ENCODE measurements around the gene SEC14L5. TPM values are rescaled to one million over a fixed set of nuclear protein-coding genes. Genes with fewer than 3 reads are reported as not detected.

SEC14L5 gene
- 1 to 10 TPM in 3 of 12 donors, under 1 TPM in 8, not detected in 1; 0.35 to 1.5 (median 0.75) TPM for polyA plus RNA-seq (ENCODE audit: insufficient read length in 12 of 12)
- long read RNA-seq, donor 1 = 0 reads
- long read RNA-seq, donor 2 = 0 reads
- long read RNA-seq, donor 3 = 0 reads
- long read RNA-seq, donor 4 = 0 reads
- long read RNA-seq, donor 5 = 0 reads
- long read RNA-seq, donor 6 = 0 reads
- long read RNA-seq, donor 7 = 0 reads
- long read RNA-seq, donor 8 = 0 reads
- long read RNA-seq, donor 9 = 0 reads
- long read RNA-seq, donor 10 = 0 reads
- long read RNA-seq, donor 11 = 0 reads

DNA sequence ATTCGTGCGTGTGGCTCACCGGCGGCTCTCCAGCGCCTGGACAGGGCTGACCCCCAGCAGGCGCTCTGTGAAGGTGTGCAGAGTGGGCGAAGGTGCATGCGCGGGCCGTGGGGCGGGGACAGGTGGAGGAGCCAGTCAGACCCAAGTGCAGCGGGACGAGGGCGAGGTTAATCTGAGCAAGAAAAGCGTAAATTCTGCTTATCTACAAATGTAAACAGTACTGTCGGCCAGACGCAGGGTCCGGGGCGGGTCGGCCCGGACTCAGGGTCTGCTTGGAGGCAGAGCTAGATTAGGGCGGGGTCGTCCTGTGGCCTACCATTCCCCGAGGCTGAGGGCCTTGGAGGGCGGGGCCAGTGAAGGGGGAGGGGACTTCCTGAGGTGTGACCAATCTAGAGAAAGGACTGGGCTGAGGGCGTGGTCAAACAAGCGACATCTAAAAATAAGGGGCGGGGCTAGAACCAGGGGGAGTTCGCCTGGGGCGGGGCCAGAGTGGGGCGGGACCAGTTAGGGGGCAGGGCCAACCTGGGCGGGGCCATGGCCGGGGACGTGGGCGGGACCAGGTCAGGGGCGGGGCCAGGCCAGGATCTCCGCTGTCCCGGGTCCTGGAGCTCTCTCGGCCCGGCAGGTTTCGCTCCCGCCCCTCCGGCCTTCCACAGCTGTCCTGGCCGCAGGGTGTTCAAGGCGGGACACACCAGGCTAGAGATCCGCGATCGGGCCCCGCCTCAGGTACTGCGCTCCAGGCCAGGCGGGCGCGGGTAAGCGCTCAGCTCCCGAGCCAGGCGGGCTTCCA, at the start of gene SEC14L5:
TSS of gene SEC14L5 (plus strand) at position 611 of the 790 bp plus-strand sequence. CDS start 994 bp downstream, outside the sequence.
- DNase-seq = peak; percentile 88

DNA sequence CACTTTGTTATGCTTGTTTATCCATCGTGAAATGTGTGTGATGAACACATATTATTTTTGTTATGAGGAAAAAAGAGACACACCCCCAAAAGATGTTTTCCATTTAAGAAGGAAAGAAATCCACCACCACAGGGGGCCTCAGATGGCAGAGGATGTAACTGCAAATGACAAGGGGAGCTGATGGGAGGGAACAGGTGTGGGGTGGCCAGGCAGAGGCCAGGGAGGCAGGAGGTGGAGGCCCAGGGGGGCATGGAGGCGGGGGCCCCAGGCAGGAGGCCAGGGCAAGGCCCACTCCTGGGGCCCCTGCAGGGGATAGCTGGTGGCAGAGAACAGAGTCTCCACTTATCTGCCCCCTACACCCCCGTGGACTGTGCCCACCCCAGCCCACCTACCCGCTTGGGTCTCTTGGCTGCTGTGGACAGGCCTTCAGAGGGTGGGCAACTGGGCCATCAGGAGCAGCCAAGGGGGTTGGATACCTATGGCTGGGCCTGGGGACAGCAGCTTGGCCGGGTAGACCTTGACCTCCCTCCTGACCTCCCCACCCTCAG, 49.2 kb upstream of the SEC14L5 start:
- DNase-seq = no peak

DNA sequence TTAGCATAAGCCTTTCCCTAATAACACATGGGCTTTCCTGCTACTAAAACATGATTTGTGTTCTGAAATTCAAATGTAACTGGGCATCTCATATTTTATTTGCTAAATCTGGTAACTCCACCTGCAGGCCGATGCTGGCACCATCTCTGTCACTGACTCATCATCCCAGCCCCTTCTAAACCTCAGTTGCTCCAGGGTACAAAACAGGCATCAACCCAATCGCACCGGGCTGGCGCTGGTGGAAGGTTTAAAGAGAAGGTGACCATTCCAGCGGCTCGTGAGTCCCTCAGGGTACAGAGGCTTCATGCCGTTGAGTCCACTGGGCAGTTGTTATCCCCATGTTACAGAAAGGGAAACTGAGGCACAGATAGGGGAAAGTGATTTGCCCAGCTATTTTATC, 48.3 kb upstream of the SEC14L5 start:
- DNase-seq = no peak

DNA sequence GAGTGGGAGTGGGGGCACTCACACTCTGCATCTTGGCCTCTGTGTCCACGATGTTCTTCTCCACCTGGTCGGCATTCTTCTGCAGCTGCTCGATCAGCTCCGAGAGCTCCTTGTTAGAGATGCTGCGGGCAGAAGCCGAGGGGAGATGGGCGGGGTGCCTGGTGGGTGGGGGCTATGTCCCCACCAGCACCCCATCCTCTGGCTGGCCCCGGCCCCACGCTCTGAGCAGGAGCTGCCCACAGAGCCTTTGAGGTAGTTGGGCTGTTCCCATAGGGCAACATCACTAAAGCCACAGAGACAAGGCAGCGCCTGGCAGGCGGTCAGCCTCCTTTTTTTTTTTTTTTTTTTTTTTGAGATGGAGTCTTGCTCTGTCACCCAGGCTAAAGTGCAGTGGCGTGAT, 47.3 kb upstream of the SEC14L5 start:
- DNase-seq = no peak

DNA sequence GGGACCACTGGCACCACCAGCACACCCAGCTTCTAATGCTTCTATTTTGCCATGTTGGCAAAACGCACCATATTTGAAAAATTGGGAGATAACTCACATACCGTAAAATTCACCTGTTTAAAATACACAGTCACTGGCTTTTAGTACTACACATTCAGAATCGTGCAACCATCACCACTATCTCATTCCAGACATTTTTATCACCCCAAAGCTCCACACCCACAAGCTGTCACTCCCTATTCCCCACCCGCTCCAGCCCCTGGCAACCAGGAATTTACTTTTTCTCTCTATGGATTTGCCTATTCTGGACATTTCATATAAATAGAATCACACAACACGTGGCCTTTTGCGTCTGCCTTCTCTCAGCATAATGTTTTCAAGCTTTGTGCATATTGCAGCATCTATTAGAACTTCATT, 46.2 kb upstream of the SEC14L5 start:
- no peak for DNase-seq

DNA sequence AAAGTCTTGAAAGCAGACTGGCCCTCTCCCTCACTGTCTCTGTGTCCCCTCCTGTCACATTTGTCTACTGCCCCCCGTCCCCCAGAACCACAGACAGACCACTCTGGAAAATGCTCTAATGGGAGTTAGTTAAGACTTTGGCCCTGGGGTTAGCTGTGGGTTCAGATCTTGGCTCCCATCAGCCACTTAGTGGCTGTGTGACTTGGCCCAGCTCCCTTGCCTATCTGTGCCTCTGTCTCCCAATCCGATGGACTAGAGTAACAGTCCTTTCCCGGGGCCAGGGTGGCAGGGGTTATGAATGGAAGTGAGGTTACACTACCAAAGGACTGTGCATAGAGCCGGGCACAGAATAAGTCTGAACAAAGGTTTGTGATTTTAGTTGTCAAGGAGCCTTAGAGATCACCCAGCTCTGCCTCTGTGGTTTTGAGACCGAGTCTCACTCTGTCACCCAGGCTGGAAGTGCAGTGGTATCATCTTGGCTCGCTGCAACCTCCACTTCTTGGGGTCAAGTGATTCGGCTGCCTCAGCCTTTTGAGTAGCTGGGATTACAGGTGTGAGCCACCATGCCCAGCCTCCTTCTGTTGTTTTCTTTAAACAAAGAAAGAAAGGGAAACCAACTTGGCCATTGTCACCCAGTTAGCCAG, 44.9 kb upstream of the SEC14L5 start:
- DNase-seq = no peak

DNA sequence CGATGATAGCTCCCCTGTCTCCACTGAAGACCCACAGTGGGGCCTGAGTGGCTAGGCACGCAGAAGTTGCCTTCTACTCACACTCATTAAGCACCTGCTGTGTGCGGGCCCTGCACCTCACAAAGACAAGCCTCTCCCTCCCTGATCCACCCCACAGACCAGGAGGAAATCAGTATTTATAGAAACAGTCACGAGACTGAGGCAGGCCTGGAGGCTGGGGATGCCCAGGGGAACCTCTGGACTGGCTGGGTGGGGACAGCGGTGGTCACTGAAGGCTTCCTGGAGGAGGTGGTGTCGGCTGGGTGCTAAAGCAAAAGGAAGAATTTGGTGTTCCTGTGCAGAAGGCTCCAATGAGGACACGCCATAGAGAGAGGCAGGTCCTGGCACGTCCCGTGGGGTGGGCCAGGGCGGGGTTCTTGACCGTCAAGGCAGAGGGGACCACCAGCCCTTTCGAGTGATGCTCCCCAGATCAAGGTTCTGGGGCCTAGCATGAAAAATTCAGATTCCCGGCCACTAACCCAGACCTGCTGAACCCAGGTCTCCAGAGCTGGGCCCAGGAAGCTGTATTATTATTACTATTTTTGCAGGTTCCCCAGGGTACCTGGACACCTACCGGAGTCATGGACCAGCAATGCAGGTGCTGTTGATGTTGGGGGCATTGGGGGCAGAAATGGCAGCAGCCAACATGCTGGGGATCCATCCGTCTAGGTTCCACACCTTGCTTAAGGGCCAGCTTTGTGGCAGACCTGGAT, 44.2 kb upstream of the SEC14L5 start:
- no peak for DNase-seq

DNA sequence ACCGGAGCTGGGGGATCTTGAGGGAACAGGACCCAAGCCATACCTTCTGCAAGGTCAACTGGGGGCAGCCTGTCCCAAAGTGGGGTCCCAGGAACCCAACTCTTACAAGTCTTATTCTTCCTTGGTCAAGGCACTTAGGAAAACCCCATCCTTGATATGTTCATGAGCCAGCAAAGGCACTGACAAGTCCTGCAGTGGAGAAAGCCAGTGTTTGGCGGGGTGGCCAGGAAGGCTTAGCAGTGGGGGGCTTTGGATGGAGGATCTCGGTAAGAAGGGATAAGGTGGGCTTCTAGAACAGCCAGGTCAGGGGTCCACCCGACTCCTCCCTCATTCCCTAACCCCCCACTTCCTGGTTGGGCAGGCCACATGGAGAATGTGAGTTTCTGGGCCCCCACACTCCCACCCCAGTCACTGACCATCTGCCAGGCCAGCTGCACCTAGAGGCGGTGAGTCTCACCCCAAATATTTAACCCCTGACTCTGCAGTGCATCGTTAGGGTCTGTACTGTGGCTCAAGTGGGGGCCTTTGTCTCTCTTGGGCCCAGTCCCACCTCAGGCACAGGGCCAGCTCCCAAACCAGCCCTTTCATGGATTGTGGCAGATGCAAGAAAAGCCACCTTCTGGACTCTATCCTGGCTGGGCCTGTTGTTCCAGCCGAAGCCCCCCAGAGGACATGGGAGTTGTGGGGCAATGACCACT, 43.5 kb upstream of the SEC14L5 start:
- no peak for DNase-seq

DNA sequence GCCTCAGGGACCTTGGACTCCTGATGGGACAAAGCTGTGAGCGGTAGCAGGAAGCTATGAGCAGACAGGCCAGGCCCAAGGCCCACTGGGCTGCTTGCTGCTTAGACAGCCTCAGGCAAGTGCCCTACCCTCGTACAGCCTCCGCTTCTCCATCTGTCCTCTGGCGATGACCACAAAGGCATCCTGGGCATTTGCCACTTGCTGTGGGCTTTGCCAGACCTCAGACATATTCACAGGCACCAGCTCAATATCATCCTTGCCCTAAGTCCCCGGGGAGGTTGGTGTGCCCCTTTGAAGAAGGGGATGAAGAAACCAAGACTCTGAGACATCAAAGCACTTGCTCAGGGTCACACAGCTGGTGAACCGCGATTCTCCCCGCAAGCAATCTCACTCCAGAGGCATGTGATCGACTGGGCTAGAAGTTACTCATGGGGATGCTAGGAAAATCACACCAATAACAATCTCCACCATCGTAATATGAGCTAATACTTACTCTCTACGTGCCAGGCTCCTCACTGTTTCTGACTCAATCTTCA, 42.8 kb upstream of the SEC14L5 start:
- DNase-seq = no peak

DNA sequence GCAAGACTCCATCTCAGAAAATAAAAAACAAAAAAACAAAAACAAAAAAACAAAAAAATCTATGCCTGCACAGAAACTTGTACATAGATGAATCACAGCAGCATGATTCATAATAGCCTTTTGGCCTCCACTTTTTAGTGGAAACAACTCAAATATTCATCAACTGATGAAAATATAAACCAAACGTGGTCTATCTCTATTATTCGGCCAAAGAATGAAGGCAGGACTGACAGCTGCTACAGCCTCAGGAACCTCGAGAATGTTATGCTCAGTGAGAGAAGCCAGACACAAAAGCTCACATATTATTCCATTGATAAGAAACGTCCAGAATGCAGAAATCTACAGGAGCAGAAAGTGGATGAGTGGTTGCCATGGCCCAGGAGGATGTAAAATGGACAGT, 41.0 kb upstream of the SEC14L5 start:
- DNase-seq = no peak

DNA sequence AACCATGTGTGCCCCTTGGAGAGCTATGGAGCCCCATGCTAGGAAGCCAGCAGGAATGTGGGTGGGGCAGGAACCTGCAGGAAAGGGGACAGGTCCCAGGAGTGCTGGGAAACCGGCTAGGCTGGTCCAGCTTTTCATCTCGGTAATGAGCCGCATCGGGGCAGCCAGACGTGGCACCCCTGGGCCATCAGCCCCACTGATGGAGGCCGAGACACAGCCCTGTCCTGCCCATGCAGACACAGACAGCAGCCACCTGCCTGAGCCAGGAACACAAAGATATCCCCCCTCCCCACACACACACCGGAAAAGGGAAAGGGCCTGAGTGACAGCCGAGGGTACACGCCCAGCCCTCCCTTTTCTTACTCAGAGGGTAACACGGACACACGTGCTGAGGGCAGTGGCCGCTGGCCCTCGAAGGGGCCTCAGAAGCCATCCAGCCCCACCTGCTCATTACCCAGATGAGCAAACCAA, 39.3 kb upstream of the SEC14L5 start:
- DNase-seq = no peak

DNA sequence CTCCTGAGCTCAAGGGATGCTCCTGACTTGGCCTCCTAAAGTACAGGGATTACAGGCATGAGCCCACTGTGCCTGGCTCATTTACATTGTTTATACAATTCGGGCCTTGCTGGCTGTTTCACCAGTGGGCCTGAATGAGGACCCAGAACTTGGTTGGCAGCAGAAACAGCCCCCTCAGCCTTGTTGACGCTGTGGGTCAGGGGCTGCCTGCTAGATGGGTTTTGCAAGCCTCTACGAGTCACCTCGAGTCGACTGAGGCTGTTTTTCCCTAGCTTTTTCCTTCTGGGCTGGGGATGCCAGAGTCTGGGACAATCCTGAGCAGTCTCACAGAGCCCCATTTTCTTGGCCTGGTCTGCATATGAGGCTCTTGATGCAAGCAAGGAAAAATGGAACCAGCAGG, 37.3 kb upstream of the SEC14L5 start:
- DNase-seq = no peak

DNA sequence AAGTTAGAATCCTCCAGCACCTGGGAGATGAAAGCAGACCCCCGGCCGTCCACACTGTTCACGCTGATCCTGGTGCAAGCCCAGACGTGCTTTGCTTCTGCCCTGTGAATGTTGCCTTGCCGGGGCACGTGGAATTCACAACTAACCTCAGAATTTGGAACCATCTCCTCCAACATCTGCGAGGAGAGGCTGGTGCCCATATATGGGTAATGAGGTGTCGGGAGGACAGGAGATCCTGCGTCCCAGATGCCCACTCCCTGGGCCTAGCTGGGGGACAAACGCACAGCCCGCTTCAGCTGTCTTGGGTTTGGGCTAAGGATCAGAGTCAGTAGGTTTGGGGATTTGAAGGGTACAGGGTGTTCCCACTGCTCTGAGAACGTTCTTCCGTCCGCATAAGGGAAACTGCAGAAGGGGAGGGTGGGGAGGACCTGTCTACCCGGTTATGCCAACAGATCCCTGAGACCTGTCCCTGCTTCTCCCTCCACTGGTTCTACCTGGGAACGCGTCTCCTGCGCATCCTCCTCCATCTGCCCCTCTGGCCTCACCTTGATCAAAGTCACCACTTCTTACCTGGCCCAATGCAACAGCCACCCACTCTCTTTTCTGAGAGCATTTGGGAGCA, 35.3 kb upstream of the SEC14L5 start:
- no peak for DNase-seq

DNA sequence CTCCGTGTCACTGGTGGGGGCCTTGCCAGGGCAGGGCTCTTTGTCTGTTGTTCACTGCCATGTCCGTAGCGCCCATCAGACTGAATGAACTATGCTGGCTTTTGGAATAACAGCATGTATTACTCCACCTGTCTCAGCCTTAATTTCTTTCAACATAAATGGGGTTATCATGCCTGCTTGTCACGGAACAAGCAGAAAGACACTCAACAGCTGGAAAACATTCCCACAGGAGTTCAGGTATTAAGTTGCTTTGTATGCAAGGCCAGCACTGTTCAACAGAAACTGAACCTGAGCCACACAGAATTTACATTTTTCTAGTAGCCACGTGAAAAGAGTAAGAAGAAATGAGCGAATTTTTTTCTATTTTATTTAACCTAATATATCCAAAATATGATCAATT, 34.3 kb upstream of the SEC14L5 start:
- no peak for DNase-seq

DNA sequence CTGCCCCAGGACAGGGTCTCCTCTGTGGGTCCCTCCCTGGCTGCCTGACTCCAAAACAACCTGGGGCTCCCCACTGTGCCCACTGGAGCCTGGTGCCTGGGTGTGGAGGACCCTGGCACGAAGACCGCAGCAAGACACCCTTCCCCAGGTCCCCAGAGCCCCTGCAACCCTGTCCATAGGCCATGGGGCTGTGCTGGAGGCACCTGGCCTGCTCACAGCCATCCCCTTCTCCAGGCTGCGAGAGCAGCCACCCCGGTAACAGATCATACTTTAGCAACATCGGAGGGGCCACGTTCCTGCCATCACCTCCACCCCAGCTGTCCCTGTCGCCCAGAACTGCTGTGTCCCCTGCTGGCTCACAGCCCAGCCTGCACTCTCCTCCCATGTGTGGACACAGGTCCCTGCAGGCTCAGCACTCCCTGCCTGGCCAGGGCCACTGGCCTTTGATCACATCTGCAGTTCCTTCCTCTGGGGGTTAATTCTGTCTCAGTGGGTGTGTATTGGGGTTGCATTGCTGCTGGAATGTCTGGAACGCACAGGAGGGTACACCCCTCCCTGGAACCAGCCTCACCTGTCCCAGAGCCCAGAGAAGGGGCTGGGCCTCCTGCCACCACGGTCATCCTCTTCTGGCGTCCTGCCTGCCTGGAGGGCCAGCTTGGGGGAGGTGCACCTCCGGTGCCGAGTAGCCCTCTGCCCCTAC, 33.4 kb upstream of the SEC14L5 start:
- no peak for DNase-seq

DNA sequence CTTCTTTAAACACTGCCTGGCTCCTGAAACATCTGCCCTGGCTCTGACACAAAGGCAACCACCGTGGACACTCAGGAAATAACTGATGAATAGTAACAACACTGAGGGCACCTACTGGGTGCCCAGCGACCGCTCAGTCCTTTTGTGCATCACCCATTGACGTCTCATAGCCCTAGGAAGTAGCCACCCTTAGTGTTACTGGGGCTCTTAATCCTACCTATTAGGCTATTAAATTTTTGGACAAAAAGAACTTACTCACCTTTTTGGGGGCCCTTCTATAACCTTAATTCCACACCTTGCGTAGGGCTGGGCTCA, 32.9 kb upstream of the SEC14L5 start:
- DNase-seq = no peak

DNA sequence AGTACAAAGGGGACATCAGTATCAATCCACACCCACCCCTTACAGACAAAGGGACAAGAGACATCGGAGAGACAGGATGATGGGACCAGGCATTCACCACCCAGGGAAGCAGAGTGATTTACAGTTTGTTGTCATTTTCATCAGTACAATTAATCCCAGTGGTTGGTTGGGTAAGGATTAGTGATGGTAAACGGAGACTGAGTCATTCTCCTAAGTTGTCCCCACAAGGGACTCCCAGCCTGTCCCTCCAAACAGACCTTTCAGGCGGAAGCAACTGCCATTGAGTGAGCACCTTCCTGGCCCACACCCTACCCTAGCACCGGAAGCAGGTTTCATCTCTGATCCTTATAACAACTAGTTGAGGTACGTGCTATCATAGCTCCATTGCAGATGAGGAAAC, 32.3 kb upstream of the SEC14L5 start:
- DNase-seq = no peak

DNA sequence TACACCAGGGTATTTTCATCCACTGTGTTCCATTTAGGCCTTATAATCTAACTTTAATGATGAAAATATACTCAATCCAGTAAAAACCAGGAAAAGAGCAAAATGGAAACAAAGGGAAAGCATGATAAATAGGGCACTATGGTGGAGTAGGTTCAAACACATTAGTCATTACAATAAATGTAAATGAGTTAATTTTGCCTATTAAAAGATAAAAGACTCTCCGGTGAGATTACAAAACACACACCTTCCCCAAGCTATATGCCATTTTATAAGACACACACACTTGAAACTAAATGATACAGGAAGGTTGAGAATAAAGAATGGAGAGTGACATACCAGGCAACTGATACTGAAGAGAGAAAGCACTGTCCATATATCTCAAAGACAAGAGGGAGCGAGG, 31.2 kb upstream of the SEC14L5 start:
- no peak for DNase-seq

DNA sequence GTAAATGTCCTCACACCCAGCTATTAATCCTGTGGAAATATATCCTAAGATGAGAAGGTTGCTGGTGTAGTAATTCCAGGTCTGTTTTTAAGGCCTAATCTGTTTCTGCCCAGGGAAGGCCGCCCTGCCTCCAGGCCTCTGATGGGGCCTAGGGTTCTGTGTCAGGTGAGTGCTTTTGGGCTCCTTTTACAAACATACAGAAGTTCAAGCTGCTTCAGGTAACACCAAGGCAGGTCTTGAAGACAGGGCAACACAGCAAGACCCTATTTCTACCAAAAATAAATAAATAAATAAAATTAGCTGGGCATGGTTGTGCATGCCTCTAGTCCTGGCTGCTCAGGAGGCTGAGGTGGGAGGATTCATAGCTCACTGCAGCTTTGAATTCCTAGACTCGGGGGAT, 30.5 kb upstream of the SEC14L5 start:
- no peak for DNase-seq

DNA sequence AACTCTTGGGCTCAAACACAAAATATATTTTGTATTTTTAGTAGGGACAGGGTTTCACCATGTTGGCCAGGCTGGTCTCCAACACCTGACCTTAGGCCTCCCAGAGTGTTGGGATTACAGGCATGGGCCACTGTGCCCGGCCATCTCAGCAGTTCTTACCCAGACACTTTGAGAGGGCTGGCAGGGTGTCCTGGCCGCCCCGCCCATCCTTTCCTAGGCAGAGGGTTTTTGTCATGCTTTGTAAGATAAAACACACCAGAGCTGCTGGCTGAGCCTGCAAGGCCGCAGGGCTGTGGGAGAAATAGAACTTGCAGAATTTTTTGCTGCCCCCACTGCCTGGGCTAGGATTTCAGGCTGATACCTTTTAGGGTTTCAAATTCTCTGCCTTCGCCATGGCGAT, 29.9 kb upstream of the SEC14L5 start:
- DNase-seq = no peak

Measured in muscle of arm (tissue), 14 donors.